SH-SY5Y (cell line): ENCODE data around the gene VOPP1.

Source experiments
- GATA2 ChIP-seq: IDR thresholded peaks from 2 replicates; pipeline ENCODE4 v1.6.1; 2011; ENCODE audit warnings: mild to moderate bottlenecking, low read depth, low read length
- GATA3 ChIP-seq: IDR thresholded peaks from 2 replicates; pipeline ENCODE4 v1.6.1; 2011; ENCODE audit warnings: low read depth, mild to moderate bottlenecking, low read length, moderate library complexity

GRCh38 chr7:55423891-55424290, 148.4 kb downstream of the VOPP1 start:
- TF ChIP-seq GATA2 (no peak), GATA3 (no peak)
